GM12891 (cell line): ENCODE data around the gene GPC6.

Experiments used
- DNase-seq: peaks from one replicate; pipeline ENCODE4 v3.0.0; 2011; ENCODE audit warnings: low spot score; ENCODE audit not compliant: insufficient read length
- FAIRE-seq: peaks from 2 replicates; lab custom pipeline; 2011; peaks lifted over from hg19 to GRCh38; lab: Jason Lieb, UNC
- PAX5 ChIP-seq: IDR thresholded peaks from 2 replicates; pipeline ENCODE4 v1.6.1; 2011; ENCODE audit warnings: low read length, moderate library complexity, mild to moderate bottlenecking; ENCODE audit not compliant: insufficient read depth, severe bottlenecking
- POLR2A ChIP-seq: IDR thresholded peaks from 2 replicates; pipeline ENCODE4 v1.6.1; 2011; ENCODE audit warnings: low read depth, low read length, control low read depth
- POLR2AphosphoS5 ChIP-seq: IDR thresholded peaks from 2 replicates; pipeline ENCODE4 v1.6.1; 2011; ENCODE audit warnings: low read depth, low read length, control low read depth
- POU2F2 ChIP-seq: IDR thresholded peaks from 2 replicates; pipeline ENCODE4 v1.6.1; 2011; ENCODE audit warnings: low read depth, mild to moderate bottlenecking, control low read depth, low read length, moderate library complexity
- SPI1 ChIP-seq: IDR thresholded peaks from 2 replicates; pipeline ENCODE4 v1.6.1; 2011; ENCODE audit warnings: low read depth, low read length, control low read depth
- TAF1 ChIP-seq: IDR thresholded peaks from 2 replicates; pipeline ENCODE4 v1.6.1; 2011; ENCODE audit warnings: low read depth, low read length, control low read depth

GPC6 gene

GRCh38 chr13:94139393-94139995, 912.9 kb downstream of the GPC6 start:
- DNase-seq: no peak
- no peak for FAIRE-seq
- no peak for TF ChIP-seq POU2F2
- no peak for TF ChIP-seq SPI1
- TF ChIP-seq TAF1: no peak
- TF ChIP-seq PAX5: no peak
- no peak for TF ChIP-seq POLR2AphosphoS5
- no peak for TF ChIP-seq POLR2A

GRCh38 chr13:94140027-94140426, 913.4 kb downstream of the GPC6 start:
- no peak for FAIRE-seq
- DNase-seq: no peak
- TF ChIP-seq POU2F2: no peak
- no peak for TF ChIP-seq TAF1
- TF ChIP-seq SPI1: no peak
- no peak for TF ChIP-seq POLR2A
- no peak for TF ChIP-seq POLR2AphosphoS5
- no peak for TF ChIP-seq PAX5

GRCh38 chr13:94140511-94140910, 913.9 kb downstream of the GPC6 start:
- DNase-seq (no peak), FAIRE-seq (no peak)
- TF ChIP-seq POLR2A (no peak), TAF1 (no peak), POLR2AphosphoS5 (no peak), POU2F2 (no peak), PAX5 (no peak), SPI1 (no peak)

- DNase-seq (no peak), FAIRE-seq (no peak)
- TF ChIP-seq TAF1: no peak
- no peak for TF ChIP-seq POLR2AphosphoS5
- no peak for TF ChIP-seq POU2F2
These were observed 917.2 kb downstream of the GPC6 start for GRCh38 chr13:94143624-94144350.

GRCh38 chr13:94145966-94146365, 919.4 kb downstream of the GPC6 start:
- DNase-seq (no peak), FAIRE-seq (no peak)
- TF ChIP-seq POLR2AphosphoS5 (no peak), SPI1 (no peak), TAF1 (no peak), PAX5 (no peak), POU2F2 (no peak), POLR2A (no peak)

GRCh38 chr13:94153586-94153985, 927.0 kb downstream of the GPC6 start:
- FAIRE-seq (no peak), DNase-seq (no peak)
- TF ChIP-seq TAF1 (no peak), POLR2AphosphoS5 (no peak), PAX5 (no peak)

- FAIRE-seq: no peak
- TF ChIP-seq POU2F2 (no peak), POLR2AphosphoS5 (no peak), PAX5 (no peak), POLR2A (no peak), SPI1 (no peak), TAF1 (no peak)
- no peak for DNase-seq
These were observed 927.8 kb downstream of the GPC6 start for GRCh38 chr13:94154367-94154766.

GRCh38 chr13:94157705-94158218, 931.2 kb downstream of the GPC6 start:
- TF ChIP-seq POLR2AphosphoS5 (no peak), SPI1 (no peak), TAF1 (no peak), POLR2A (no peak), POU2F2 (no peak), PAX5 (no peak)
- no peak for DNase-seq
- no peak for FAIRE-seq

- TF ChIP-seq POLR2AphosphoS5 (no peak), PAX5 (no peak), TAF1 (no peak)
- FAIRE-seq (no peak), DNase-seq (no peak)
These were observed 934.3 kb downstream of the GPC6 start for GRCh38 chr13:94160875-94161274.

- FAIRE-seq (no peak), DNase-seq (no peak)
- TF ChIP-seq SPI1 (no peak), POLR2A (no peak), POU2F2 (no peak), PAX5 (no peak), TAF1 (no peak), POLR2AphosphoS5 (no peak)
These were observed 935.7 kb downstream of the GPC6 start for GRCh38 chr13:94162289-94162688.
